NCI-H69 (cell line): ENCODE results near the gene NOS1AP.

Experiments used
- DNase-seq: peaks from one replicate; lab custom pipeline; 2025; lab: John Stamatoyannopoulos, UW

NOS1AP gene

DNA sequence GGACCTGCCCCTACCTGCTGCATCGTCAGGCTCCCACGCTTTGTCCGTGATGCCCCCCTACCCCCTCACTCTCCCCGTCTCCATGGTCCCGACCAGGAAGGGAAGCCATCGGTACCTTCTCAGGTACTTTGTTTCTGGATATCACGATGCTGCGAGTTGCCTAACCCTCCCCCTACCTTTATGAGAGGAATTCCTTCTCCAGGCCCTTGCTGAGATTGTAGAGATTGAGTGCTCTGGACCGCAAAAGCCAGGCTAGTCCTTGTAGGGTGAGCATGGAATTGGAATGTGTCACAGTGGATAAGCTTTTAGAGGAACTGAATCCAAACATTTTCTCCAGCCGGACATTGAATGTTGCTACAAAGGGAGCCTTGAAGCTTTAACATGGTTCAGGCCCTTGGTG is 298.3 kb downstream of the NOS1AP start:
- no peak for DNase-seq

DNA sequence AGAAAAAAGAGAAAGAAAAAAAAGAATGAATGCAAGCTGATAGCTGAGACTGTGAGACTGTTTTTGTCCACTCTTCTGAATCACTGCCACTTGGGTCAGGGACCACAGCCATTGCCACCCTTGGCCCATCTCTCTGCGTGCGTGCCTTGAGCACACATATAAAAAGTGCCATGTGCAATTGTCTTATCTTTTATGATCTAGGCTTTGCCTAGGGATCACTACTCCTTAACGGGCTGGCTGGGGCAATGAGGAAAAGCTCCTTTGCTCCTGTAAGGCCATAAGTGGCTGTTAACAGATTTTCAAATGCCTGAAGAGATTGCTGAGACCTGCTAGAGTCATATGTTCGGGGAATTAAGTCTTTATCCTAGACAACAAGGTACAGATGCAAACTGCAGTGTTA is 299.0 kb downstream of the NOS1AP start:
- no peak for DNase-seq

DNA sequence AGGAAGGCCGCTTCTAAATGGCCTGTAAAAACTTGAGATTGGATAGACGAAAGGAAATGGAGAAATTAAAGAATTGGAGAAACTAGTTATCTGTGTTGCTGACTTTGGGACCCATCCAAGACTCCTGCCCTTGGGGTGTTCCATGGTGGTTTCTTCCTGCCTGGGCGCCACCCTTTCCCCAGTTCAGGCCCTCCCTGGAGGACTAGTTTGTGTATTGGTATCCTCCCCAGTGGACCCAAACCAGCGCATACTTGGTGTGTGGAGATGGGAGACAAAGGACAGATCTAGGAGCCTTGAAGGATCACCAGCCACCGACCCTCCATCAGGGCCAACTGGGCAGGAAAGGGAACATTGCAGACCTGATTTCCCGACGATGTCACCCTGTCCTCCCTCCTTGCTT is 300.1 kb downstream of the NOS1AP start:
- no peak for DNase-seq

DNA sequence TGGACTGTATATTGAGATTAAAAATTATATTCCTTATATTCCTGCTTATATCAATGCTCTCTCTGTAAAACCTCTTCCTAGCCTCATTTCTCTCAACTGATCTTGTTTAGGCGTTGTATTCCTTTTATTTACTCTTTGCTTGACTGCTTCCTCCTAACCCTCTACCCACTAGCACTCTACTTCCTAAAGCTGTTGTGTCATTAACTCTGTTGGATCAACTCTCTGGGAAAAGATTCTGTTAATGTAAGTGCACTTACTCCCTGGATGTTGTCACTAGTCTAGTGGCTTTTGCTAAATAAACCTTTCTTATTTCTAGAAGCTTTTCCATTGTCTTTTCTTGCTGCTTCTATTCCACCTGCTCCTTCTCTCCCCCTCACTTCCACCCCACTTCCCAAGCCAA is 300.7 kb downstream of the NOS1AP start:
- no peak for DNase-seq

DNA sequence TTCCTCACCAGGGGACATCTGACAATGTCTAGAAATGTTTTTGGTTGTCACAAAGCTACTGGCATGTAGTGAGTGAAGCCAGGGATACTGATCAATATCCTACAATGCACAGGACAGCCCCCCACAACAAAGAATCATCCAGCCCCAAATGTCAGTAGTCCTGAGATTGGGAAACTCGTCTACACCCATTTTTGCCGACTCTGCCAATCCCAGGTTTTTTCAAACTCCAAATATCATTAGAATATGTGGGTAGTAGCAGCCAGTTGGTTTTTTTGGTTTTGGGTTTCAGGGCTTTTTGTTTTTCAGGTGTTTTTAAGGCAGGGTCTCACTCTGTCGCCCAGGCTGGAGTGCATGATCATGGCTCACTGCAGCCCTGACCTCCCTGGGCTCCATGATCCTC is 301.2 kb downstream of the NOS1AP start:
- DNase-seq = no peak

DNA sequence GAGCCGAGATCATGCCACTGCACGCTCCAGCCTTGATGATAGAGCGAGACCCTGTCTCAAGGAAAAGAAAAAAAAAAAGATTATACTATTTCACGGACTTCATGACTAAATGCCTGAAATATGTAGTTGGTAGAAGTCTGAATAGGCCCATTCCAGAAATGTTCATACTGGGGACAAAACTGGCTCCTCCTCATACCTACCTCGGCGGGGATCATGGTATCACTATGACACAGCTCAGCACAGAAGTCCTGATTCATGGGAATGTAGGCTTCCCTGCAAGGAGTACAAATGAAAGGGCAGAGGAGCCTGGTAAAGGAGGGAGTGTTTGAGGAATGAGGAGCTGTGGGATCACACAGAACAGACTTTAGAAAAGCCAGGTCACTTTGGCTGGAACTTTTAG is 302.1 kb downstream of the NOS1AP start:
- DNase-seq = no peak

DNA sequence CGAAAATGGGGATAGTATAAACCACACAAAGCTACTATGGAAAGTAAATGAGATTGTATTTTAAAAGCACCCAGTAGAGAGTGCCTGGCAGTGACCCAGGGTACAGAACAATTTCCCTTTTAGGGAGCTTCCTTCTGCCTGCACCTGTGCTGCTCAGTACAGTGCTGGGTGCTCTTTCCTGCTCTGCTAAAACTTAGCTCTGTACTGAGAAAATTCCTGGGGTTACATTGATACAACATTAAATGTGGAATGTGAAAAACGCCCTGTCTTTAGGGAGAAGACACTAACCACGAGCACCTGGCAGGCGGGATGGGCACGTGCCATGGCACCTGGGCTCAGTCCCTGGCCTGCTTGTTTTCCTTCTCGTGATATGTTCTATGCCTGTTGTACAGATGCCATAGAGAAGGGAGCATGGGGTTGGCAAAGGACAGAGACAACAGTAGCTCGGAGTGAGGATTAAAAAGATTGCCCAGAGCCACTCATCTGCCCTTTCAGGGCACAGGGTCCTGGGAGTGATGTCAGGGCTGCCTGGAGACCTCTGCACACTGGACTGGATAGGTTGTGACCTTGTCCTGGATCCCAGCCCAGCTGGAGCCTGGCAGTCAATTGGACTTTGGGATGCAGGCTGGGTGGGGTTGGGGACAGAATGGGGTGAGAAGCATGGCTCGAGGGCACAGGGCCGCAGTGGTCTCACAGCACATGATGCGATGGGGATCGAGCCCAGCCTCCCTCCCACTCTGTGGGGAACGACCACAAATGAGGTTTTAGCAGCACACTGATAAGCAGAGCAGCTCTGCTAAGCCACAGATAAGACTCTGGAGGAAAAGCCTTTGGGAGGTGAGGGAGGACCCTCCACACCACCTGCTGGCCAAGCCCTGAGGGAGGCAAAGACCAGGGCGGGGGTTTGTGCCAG is 302.9 kb downstream of the NOS1AP start:
- no peak for DNase-seq

DNA sequence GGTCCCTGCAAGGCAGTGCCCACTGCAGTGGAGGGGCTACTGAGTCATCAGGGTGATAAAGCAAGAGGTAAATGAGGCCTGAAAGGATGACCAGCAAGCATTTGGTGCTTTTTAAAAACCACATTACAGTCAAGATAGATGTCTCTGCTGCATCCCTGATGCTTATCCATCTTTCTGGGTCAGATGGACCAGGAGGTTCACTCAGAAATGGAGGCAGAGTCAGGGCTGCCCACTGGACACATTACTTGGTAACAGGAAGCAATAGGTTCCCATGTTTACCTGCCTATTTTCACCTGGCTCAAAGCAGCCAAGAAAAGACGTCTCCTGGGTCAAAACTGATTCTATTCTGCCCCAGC is 303.6 kb downstream of the NOS1AP start:
- no peak for DNase-seq

DNA sequence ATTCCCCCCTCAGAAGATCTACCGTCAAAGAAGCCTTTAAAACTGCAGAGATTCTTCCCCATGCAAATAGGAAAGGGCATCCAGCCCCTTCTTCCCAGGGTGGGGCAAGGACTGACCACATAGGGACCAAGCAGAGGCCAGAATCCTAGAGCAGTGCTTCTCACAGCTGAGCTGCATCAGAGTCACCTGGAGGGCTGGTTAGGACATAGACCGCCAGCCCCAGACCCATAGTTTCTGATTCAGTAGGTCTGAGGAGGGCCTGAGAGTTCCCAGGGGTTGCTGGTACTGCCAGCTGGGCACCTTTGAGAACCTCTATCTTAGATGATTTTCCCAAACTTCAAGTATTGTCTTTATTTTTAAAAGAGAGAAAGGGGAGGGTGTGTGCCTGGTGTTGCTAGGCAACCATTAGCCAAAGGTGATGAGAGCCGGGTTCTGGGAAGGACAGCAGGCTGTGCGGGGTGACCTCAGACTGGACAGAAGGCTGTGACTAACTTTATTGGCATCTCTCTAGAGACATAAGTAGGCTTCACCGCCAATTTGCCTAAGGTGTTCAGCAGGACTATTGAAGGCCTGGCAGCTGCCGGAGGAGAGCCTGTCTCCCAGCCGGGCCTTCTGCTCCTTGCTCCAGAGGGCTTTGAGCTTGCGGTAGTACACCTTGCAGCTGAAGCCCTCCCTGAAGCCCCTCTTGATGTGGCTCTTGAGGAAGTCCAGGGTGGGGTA is 304.2 kb downstream of the NOS1AP start:
- no peak for DNase-seq

DNA sequence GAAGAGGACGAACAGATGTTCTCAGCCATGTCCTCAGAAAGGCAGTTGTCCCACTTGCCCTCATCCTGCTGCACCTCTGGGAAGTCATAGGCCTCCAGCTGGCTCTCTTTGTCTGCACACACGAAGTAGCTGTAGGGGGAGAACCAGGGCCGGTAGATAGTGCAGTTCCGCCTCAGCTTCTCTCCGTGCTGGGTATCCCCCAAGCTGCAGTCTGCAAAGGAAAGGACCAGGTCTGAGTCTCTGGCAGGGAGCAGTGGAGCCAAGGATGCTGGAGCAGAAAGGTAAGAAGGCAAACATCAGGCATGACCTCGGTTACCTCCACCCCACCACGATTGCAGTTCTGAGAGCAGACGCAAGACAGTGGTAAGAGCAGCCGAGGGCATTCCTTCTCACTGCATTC is 304.9 kb downstream of the NOS1AP start:
- no peak for DNase-seq

DNA sequence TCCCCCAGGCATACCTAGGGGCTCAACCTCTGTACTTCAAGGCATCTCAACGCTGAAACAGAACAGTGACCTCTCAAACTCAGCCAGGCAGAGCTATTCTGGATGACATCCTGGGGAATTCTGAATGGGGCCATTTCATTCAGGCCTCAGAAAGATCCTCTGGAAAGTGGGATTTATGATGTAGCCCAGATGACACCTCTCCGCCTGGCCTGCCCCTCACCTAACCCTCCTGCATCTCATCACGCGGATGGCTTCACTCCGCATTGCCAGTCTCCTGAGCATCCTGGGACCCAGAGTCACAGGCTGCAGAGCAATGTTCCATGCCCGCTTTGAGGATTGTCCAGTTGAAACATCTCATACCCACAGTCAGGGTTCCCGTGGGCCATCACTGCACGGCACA is 306.0 kb downstream of the NOS1AP start:
- DNase-seq = no peak

DNA sequence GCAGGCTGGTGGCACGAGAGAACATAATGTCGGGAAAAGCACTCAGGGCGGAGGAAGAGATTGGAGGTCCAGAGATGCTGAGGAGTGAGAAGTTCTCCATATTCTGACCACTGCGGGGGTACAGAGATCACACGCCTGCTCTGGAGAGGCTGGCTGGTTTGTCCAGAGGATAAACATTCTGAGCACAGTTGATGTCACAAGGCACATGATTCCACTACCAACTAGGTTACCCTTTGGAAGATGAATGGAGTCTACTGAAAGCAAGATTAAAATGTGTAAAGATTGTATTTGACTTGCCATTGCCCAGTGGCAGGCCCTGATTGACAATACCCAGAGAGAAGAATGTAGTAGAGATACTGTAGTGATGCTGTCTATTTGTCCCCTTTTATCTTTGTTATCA is 307.2 kb downstream of the NOS1AP start, which contains the start of gene SPATA46:
SPATA46 (minus strand) TSS at position 164 of the 400 bp plus-strand sequence; CDS start at position 100, 64 bp downstream.
- no peak for DNase-seq

DNA sequence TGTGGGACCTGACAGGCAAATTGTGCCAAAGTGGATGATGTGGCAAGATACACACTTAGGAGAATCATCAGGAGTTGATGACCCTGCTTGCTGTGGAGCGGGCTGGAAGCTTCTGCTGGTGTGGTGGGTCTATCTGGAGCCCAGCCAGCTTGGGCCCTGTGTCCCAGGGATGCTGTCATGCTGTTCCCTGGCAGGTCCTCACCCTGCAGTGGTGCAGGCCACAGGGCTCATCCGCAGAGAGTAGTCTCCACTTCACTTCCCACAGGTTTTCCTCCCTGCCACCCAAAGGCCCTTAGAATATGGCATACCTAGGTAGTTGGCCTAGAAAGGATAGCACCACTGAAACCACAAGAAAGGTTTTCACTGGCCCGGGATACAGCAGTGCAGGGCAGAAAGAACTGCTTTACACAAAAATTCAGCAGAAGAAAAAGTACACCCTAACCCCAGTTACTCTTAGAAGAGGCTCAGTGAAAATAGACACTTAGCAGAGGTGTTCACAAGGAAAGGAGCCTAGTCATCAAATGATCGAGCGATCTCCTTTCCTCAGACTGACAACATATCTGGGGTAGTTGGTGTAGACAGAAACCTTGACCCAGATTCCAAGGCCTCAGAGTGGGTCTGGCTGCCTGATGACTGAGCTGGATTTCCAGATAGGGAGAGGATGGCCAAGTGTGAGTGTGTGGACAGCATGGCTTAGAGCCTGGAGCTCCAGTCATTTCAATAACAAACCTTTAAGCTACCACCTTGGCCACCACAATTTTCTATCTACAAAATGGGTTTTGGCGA is 310.8 kb downstream of the NOS1AP start:
- no peak for DNase-seq

DNA sequence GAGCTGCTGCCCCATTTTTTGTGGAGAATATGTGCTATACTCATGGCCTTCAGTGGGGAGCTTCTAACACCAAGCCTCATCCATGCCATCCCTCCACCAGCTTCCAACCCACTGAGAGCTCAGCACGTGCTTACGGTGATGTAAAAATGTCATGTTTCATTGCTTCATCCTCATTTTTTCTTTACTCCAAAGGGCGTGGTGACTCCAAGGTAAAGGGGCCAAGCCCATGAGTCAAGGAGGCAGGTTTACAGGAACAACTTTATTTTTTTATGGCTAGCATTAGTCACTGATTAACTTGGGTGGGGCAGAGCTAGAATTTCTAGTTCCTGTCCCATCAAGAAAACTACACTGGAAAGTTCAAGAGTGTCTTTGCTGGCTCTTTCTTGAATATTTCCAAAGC is 311.9 kb downstream of the NOS1AP start, which contains the start of gene C1orf226:
C1orf226 (plus strand) TSS at position 346 of the 400 bp plus-strand sequence. CDS start 174 bp downstream, outside the sequence.
- DNase-seq = no peak

DNA sequence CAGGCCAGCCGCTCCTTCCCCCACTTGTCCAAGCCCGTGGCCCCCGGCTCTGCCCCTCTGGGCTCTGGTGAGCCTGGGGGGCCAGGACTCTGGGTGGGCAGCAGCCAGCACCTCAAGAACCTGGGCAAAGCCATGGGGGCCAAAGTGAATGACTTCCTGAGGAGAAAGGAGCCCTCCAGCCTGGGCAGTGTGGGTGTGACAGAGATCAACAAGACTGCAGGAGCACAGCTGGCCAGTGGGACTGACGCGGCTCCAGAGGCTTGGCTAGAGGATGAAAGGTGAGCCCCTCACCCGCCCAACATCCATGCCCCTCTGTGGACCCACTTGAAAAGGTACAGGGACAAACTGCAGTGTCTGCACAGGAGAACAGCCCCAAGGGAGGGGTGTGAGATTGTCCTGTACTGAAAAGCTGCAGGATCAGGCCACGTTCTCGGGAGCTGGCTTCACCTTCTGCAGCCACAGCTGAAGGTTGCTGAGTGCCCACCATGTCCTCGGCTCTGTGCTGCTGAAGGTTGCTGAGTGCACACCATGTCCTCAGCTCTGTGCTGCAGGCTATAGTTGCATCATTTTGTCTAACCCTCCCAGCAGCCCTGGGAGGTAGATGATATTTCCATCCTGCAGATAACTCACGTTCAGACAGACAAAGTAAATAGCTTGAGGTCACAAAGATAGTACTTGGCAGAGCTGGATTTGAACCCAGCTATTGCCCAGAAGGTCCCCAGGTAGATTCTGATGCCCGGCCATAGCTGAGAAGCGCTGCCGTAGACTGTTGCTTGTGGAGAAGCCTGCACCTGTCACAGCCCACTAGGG is 312.7 kb downstream of the NOS1AP start:
- no peak for DNase-seq

DNA sequence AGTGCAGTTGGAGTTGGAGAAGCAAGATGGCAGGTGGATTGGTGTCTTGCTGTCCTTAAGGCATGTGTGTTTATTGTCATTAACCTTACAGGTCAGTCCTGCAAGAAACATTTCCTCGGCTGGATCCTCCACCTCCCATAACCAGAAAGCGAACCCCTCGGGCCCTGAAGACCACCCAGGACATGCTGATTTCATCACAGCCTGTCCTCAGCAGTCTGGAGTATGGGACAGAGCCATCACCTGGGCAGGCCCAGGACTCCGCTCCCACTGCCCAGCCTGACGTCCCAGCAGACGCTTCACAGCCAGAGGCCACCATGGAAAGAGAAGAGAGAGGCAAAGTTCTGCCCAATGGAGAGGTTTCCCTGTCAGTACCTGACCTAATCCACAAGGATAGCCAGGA is 313.6 kb downstream of the NOS1AP start:
- DNase-seq = no peak

DNA sequence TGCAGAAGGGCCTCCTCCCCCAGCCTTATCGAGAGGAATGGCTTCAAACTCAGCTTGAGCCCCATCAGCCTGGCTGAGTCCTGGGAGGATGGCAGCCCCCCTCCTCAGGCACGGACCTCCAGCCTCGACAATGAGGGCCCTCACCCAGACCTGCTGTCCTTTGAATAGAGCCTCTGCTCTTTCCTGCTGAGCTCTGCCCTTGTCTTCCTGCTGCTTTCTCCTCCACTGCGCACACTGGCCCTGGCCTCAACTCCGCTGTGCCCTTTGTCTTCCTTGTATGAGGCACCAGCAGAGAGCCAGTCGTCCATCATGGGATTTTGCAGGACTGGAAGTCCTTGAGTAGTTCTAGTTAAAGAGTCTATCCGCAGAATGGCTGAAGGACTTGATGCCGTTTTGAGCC is 314.0 kb downstream of the NOS1AP start:
- DNase-seq = no peak

DNA sequence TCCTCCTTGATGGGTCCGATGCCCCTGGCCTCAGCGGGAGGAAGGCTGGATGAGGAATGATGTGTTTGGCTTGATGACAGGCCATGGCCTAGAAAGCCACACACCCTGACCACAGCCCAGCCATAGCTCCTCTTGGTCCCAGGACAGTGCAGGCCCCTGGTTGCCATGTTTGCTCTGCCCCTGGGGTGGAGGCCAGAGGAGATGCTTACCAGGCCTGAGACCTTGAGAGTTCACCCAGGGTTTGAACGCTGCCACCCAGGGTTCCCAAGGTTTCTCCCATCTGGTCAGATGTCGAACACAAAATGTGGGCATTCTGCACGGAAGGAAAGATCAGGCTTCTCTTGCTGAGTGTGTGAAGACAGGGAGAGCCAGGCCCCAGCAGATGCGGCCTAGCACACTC is 314.6 kb downstream of the NOS1AP start:
- DNase-seq = no peak

DNA sequence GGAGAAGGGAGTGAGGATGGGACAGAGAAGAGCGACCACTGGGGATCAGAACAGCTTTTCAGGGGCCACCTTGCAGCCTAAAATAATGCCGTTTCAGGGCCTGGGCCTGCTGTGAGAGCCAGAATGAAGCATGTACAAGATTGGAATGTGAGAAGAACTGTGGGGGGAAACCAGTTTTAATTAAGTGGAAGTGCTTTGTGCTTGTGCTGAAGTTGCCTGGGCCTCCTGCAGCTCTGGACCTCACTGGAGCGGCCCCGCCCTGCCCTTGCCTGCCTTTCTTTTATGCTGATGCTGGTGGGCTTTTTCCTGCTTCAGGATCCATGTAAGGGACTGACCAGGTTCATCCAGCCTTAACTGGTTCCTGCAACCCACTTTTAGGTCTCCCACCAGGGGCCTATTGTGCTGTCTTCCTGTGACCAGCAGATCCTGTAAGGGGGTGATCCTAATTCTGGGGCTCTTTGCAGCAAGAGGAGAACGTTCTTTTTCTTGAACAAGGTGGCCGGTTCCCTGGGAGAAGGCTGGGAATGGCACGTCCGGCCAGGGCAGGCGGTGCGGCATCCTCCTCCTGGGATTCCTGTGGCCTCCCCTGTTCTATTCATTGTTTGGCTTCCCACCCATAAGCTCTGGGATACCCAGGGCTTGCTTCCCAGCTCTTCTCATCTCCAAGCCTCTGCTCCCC is 315.2 kb downstream of the NOS1AP start:
- DNase-seq = no peak

DNA sequence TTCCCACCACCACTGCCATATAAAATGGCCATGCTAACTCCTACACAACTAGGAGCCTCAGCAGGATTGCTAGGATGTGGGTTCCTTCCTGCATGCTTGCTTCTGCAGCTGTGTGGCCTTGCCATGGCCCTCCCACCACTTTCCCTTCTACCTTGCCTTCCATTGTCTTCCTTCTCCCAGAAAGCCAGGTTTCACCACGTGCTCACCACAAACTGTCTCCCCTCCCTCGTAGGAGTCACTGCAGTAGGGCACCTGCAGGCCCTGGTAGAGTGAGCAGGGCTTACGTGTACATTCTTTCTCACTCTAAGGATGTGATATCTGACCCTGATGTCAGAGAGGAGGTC is 315.8 kb downstream of the NOS1AP start:
- DNase-seq = no peak

DNA sequence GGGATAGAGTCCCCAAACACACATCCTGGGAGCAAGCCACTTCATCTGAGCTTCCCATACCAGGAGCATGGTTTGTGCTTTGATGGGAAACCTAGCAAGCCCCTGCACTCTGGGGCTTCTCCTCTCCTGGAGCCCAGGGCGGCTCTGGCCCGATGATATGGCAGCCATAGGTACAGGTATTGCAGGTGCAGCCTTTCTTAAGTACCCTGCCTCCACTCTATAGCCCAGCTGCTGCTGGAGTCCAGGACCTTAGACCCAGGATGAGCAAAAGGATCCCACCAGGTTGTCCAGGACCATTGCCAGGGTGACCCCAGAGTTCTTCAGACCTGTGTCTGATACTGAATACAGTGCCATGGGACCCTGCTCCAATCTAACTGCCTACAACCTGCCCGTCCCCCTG is 316.2 kb downstream of the NOS1AP start:
- no peak for DNase-seq
